ENCODE data around the gene TAS2R13.

Gene TAS2R13, protein sequence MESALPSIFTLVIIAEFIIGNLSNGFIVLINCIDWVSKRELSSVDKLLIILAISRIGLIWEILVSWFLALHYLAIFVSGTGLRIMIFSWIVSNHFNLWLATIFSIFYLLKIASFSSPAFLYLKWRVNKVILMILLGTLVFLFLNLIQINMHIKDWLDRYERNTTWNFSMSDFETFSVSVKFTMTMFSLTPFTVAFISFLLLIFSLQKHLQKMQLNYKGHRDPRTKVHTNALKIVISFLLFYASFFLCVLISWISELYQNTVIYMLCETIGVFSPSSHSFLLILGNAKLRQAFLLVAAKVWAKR

DNA sequence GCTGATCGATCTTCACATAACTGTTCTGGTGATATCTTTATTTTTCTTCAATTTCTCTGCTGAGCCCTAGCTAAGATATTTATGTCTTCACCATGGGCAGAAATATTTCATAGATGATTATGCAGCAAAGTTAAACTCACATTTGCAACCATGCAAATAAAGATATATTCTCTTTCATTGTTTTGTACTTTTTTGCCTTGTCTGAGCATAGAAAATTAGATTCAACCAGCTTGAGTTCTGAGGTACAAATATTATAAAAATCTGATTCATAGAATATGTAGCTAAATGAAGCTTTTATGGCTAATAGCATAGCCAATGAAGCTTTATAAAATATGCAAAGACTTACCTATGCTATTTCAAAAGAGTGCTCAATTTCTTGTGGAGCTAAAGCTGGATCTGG is at the start of gene TAS2R13:
Gene TAS2R13 (minus strand): TSS at position 101 of the 400 bp plus-strand sequence. CDS start 264 bp downstream, outside the sequence.
- no peak for DNase-seq

DNA sequence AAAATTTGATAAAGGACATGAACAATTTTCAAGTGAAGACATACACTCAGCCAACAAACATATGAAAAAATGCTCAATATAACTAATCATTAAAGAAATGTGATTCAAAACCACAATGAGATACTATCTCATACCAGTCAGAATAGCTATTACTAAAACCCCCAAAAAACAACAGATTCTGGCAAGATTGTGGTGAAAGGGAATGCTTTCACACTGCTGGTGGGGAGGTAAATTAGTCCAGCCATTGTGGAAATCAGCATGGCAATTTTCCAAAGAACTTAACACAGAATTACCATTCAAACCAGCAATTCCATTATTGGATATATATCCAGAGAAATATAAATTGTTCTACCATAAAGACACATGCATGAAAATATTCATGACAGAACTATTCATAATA is 48.4 kb upstream of the TAS2R13 start:
- DNase-seq = no peak

DNA sequence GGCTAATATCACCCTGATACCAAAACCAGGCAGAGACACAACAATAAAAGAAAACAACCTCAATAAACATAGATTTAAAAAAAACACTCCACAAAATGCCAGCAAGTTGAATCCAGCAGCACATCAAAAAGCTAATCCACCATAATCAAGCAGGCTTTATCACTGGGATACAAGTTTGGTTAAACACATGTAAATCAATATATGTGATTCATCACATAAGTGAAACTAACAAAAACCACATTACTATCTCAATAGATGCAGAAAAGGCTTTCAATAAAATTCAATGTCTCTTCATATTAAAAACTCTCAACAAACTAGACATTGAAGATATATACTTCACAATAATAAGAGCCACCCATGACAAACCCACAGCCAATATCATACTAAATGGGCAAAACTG is 46.7 kb upstream of the TAS2R13 start:
- DNase-seq = no peak

DNA sequence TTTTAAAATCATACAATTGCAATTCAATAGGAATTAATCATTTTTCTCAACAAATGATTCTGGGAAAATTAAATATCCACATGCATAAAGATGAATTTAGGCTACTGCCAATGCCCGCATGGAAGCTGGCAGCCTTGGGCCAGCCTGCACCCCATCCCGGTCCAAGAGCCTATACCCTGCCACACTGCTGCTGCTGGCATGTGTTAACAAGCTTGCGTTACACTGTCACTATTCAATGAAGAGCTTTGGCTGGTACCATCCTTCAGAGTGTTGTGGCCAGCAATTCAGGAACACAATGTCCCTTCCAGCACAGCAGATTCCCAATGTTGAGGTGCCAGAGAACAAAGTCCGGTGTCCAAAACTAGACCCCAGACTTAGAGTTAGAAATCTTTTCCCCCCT is 43.3 kb upstream of the TAS2R13 start:
- DNase-seq = no peak

DNA sequence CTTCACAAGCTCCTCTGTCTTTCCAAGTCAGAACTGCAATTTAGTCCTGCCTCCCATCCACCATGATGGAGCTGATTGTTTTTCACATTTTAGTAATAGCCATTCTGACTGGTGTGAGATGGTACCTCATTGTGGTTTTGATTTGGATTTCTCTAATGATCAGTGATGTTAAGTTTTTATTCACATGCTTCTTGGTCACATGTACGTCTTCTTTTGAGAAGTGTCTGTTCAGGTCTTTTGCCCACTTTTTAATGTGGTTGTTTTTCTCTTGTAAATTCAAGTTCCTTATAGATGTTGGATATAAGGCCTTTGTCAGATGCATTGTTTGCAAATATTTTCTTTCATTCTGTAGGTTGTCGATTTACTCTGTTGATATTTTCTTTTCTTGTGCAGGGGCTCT is 33.8 kb upstream of the TAS2R13 start:
- no peak for DNase-seq

DNA sequence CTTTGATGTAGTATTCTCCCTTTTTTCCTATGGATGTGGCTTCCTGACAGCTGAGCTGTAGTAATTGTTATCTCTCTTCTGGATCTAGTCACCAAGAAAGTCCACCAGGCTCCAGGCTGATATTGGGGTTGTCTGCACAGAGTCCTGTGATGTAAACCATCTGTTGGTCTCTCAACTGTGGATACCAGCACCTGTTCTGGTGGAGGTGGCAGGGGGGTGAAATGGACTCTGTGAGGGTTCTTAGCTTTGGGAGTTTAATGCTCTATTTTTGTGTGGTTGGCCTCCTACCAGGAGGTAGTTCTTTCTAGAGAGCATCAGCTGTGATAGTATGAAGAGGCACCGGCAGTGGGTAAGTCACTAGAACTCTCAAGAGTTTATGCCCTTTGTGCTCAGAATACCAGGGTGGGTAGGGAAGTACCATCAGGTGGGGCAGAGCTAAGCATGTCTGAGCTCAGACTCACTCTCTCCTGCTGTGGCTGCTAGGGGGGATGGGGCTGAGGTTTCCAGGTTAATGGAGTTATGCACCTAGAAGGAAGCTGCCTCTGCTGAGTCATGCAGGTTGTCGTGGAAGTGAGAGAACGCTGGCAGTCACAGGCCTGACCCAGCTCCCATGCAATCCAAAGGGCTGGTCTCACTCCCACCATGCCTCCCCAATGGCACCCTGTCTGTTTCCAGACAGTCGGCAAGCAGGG is 32.7 kb upstream of the TAS2R13 start:
- no peak for DNase-seq

DNA sequence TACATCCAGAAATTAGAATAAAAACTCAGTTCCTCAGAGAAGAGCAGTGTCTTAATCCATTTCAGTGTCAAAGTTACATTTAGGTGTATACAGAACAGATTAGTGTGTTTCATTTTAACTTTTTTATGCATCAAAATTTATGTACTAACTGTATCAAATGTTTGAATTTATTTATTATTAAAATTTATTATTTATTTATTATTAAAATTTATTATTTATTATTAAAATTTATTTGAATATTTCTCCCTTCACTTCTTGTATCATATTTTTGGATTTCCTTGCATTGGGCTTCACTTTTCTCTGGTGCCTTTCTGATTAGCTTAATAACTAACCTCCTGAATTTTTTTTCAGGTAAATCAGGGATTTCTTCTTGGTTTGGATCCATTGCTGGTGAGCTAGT is 32.0 kb upstream of the TAS2R13 start:
- no peak for DNase-seq

DNA sequence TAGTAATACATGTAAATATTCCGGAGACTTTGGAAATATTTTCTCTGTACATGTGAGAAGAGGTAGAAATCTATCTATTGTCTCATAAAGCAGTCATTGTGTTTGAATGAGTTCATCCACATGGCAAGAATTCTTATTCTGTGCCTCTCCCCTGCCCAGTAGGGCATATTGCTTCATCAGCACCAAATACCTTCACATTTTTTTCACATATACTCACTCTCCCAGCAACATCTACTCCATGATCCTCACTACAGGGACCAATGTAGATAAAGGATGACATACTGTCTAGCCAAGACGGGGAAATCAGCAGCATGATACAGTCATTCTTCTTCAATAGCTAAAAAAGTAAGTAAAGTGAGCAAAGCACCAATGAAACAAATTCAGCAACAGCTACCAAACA is 31.0 kb upstream of the TAS2R13 start:
- DNase-seq = no peak

DNA sequence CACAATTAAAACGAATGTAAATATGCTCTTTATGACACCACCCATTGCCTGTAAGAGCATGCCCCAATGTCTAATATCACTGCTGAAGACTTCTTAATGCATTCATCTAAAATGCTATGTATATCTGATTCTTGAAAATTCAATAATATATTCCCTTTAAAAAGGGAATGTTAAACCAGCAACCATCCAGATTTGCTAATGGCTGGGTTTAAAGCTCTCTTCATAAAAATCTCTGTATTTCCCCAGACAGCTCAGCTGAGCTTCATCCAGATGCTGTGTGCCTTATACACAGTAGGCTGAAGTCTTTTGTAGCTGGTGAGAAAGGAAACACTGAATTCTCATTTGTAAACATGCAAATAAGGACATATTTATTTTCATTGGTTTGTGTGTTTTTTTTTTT is 29.8 kb upstream of the TAS2R13 start, which contains the start of gene TAS2R14:
Gene TAS2R14 (minus strand): TSS at position 101 of the 400 bp plus-strand sequence. CDS start 56 bp downstream, at position 45.
- DNase-seq = no peak

DNA sequence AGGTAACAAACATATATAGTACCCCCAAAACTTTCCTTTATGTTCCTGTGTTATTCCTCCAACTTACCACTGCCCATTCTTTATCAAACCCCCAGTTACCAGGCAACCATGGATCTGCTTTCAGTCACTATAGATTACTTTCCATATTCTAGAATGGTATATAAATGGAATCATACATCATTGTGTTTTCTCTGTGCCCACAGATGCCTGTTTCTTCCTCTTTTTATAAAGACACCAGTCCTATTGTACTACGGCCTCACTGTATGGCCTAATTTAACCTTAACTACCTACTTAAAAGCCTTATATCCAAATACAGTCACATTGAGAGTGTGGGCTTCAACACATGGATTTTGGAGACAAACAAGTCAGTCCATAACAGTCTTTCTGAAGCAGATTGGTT is 27.1 kb upstream of the TAS2R13 start:
- no peak for DNase-seq

DNA sequence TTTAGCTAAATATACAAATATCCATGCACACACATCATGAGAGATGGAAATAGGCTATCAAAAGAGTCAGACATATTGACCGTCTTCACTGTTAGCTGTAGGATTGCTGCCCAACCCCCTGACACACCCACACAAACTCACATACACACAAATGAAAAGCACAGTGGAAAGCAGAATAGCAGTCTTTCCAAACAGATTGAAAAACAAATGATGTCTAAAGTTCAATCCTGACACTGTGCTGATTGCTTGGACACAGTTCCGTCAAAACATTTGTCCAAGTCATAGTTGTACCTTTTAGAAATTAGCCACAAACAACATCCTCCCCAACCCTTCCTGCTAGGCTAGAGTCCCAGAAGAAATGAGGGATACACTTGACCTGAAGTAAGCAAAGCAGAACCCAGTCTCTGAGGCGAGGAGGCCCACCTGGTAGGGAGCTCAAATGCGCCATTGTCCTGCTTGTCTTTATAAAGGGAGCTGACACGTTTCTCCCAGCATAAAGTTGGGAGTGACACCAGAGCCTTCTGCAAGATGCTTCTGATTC is 19.5 kb upstream of the TAS2R13 start, which contains the start of gene PRH2:
Gene PRH2 (plus strand): TSS at position 491 of the 541 bp plus-strand sequence. CDS start 38 bp downstream, at position 529.
- no peak for DNase-seq

DNA sequence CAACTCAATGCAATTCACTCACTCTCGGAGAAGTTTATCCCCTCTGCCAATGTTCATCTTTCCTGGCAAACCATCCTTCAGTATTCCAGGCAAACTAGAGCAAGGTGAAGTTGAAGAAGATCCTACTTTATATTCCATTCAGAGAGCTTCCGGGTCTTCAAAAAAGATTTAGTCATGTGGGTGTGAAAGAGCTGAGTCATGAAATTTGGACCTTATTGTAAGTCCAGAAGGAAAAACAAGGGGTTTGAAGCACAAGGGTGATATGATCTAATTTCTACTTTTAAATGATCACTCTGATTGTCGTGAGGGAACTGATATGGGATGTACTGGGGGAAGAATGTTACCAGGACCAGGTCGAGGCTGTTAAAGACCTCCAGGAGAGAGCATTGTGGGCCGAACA is 16.9 kb upstream of the TAS2R13 start:
- no peak for DNase-seq

DNA sequence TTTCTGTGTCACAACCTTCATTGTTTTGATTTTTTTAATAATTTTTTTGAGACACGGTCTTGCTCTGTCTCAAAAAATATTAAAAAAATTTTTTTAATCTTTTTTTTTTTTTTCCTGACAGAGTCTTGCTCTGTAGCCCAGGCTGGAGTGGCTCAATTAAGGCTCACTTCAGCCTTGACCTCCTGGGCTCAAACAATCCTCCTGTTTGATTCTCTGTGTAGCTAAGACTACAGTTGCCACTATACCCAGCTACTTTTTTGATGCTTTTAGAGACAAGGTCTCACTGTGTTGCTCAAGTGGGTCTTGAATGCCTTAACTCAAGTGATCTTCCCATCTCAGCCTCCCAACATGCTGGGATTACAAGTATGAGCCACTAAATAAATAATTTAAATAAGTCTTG is 10.4 kb upstream of the TAS2R13 start:
- DNase-seq = no peak

DNA sequence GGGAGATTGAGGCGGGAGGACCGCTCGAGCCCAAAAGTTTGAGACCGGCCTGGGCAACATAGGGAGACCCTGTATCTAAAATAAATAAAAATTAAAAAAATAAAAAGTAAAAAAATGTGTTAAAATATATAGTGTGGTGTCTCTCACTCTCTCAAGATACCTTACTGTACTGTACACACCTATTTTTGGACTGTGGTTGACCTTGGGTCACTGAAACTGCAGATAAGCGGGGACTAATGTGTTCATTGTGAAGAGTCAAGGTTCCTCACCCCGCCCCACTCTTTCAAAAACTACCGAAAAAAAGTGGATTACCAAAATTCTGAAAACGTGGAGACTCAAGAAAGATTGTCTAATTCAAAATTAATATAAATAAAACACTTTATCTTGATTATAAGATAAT is 1.0 kb upstream of the TAS2R13 start:
- DNase-seq = no peak

DNA sequence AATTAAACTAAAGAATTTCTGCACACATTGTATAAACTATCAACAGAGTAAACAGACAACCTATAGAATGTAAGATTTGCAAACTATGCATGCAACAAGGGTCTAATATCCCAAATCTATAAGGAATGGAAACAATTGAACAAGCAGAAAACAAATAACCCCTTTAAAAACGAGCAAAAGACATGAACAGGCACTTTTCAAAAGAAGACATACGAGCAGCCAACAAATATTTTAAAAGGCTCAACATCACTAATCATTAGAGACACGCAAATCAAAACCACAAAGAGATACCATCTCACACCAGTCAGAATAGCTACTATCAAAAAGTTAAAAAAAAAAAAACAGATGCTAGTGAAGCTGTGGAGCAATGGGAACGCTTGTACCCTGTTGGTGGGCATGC is 4.7 kb downstream of the TAS2R13 start:
- no peak for DNase-seq

DNA sequence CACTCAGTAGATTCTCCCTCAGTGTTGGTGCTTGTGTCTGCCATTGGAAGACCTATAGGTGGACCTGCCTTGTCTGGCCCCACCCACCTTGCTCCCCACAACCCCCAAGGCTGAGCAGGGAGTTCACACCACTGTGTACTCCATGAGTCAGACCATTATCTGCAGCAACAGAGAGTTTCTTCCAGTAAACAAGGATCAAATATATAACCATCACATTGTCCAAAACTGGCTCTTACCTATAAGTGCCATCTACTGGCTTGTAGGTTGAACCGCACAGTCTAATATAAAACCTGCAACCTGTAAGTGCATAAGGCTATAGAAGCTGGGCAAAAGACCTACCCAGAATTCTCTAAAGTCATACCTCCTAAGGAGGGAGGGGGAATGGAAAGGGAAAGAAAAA is 7.9 kb downstream of the TAS2R13 start:
- no peak for DNase-seq

DNA sequence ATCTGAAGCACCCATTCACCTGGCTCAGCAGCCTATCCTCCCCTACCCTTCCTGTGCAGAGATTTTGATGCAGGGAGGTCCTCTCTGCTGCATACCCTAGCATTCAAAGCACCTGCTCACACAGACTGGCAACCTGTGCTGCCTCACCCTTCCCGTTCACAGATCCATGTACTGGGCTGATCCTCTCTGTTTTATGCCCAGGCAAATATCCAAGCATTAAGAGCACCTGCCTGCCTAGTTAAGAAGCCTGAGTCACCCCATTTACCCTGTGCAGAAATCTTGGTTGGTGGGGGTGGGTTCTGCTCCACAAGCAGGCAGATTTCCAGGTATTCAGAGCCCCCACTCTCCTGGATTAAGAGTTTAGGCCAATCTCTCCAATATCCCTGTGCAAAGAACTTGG is 8.4 kb downstream of the TAS2R13 start:
- DNase-seq = no peak

DNA sequence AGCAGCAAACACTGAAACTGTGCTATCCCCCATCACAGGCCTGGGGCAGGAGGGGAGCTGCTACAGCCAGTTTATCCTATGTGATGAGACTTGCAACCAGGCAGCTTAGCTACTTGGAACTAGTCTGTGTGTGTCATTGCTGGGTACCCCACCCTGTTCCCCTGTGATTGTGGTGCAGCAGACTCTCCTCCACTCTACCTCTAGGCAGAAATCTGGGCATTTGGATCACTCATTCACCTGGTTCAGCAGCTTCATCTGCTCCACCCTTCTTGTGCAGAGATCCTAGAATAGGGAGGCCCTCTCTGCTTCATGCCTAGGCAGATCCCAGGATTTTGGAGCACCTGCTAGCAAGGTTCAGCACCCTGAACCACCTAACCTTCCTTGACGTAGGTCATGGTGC is 8.8 kb downstream of the TAS2R13 start:
- no peak for DNase-seq

DNA sequence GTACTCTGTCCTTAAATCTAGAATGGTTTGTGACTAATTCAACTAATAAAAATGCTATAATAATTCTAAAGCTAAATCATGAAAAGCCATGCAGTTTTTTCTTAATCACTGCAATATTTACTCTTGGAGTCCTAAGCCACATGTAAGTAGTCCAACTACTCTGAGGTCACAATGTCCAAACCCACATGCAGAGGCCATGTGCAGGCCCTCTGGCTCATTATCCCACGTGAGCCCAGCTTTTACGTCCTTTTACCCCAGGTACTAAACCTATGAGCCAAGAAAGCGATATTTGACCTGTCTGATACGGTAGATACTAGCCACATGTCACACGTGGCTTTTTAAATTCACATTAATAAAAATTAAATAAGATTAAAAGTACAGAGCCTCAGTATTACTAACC is 12.5 kb downstream of the TAS2R13 start:
- DNase-seq = no peak

DNA sequence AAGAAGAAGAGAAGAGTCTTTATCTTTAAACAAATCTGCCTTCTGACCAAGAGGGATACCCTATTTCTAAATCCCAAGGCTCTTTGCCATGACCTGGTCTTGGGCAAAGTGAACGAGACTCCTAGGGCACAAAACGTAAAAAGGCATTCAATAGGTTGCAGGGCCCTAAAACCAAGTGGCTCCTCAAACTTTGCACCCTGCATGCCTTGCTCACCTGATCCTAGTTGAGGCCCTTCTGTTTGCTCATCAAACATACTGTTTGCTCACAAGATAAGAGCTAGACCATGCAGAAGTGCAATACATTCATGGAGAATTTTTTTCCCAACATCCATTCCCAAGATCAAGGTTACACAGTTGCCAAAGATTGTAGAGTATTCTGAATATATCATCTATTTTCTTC is 17.4 kb downstream of the TAS2R13 start:
- DNase-seq = no peak

DNA sequence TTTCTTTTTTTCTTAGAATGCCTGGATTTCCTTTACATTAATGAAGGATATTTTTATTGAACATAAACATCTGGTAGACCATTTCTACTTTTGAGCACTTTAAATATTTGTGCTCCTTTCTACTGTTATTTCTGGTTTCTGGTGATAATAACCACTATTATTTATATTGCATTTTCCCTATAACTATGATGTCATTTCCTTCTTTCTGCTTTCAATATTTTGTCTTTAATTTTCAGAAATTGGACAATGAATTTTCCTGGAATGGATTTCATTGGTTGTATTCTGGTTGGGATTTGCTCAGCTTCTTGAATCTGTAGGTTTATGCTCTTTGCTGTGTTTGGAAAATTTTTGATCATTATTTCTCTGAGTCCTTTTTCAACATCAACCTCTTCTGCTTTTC is 20.1 kb downstream of the TAS2R13 start:
- no peak for DNase-seq

DNA sequence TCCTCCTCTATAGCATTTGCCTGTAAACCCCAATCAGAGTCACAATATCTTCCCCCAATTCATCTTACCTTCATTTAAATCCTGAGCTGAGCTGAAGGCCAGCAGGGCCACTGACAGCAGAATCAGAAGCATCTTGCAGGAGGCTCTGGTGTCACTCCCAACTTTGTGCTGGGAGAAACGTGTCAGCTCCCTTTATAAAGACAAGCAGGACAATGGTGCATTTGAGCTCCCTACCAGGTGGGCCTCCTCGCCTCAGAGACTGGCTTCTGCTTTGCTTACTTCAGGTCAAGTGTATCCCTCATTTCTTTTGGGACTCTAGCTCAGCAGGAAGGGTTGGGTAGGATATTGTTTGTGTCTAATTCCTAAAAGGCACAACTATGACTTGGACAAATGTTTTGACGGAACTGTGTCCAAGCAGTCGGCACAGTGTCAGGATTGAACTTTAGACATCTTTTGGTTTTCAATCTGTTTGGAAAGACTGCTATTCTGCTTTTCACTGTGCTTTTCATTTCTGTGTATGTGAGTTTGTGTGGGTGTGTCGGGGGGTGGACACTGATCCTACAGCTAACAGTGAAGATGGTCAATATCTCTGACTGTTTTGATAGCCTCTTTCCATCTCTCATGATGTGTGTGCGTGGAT is 25.2 kb downstream of the TAS2R13 start, which contains the start of gene PRH1:
Gene PRH1 (minus strand): TSS at position 170 of the 640 bp plus-strand sequence. CDS start 38 bp downstream, at position 132.
- no peak for DNase-seq

DNA sequence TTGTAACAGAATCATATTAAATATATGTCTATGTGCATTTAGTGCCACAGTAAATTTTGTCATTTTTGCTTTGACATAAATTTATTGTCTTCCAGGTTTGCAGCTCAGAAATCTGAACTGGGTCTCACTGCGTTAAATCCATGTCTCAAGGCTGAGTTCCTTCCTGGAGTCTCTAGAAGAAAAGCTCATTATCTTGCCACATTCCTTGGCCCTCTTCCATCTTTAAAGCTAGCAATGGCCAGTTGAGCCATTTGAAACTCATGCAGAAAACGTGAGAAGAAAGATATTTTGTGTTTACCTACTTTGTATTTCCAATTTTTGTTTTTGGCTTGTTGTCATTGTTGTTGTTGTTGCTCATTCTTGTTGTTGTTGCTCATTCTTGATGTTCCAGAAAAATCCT is 36.0 kb downstream of the TAS2R13 start:
- no peak for DNase-seq

DNA sequence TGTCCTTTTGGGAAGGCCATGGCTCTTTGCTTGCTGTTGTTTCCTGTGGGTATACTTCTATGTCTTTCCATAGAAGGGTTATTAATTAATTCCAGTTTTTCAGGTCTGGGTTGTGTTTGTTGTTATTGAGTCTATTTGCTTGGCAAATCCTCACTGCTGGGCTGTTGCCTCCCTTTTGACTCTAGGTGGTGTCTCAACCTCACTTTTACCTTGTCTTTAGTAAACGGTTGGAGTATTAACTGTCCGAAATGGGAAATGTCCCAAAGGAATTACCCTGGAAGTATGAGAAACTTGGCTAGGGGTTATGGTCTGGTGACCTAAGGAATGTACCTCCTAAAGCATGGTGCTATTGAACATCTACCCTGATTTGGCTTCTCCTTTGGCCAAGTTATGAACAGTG is 42.0 kb downstream of the TAS2R13 start:
- DNase-seq = no peak

Data from NCI-H1048 (cell line).